Gastrocnemius medialis (tissue), 4 donors: ENCODE data around the gene ZFAND2B.

ENCODE experiments used
- CTCF ChIP-seq, 5 experiments: fragments of 450-650 bp in 3 of 5; fragments of 200-600 bp in 2 of 5; sonication (generic) in 2 of 5; IDR thresholded peaks in 4 of 5; conservative IDR thresholded peaks in 1 of 5; 1 replicate in 4 of 5; 2 replicates in 1 of 5; pipeline ENCODE4 v1.5.1; 2016 to 2019; ENCODE audit warnings: antibody characterized with exemption in 5 of 5, mild to moderate bottlenecking in 3 of 5, moderate library complexity in 3 of 5
- POLR2A ChIP-seq, 2 donors: fragments of 450-650 bp; IDR thresholded peaks; one replicate each; pipeline ENCODE4 v1.6.1; 2017; ENCODE audit warnings: antibody characterized with exemption in 2 of 2, mild to moderate bottlenecking in 2 of 2, moderate library complexity in 2 of 2

DNA sequence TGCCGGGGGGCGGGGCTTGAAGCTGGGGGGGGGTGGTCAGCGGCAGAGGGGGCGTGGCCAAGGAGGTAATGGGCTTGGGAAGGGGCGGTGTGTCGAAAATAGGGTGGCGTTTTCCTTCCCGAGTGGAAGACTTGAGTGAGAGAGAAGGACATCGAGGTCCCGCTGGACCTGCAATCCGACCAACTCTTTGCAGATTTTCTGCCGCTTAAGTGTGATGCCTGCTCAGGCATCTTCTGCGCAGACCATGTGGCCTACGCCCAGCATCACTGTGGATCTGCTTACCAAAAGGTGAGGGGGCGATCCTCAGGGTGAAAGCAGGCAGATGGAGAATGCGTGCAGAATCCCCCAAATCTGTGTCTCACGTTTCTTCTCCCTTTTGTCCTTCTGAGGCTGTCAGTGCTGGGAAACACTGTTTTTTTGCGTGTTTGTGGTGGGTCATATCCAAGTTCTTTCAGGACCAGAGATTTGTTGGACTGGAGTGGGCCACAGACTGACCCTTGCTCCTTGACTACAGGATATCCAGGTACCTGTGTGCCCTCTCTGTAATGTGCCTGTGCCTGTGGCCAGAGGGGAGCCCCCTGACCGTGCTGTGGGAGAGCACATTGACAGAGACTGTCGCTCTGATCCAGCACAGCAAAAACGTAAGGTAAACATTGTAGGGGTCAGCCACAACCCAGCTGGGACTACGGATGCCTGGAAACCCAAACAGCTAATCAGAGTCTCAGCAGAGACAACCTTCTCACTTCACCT, 727 bp downstream of the ZFAND2B start:
- TF ChIP-seq CTCF (IDR thresholded peaks at IDR 0.05 in 4 of 5, conservative IDR thresholded peaks at IDR 0.05 in 1 of 5) (no peak), POLR2A (IDR thresholded peaks at IDR 0.05) (no peak)
